Mononuclear cell (primary cell): ENCODE measurements around the gene PPFIBP1. TPM values are rescaled to one million over a fixed set of nuclear protein-coding genes. Genes with fewer than 3 reads are reported as not detected.
"Not testable (repeated sequence)": the region's sequence is repeated elsewhere in the genome, so short reads cannot be mapped to it uniquely, and the experiment has no call there.

Experiments
- H3K27me3 ChIP-seq: 2 replicates; pipeline ENCODE4 v1.6.0; 2011; ENCODE audit warnings: low read length, control low read depth; ENCODE audit not compliant: insufficient read depth
- H3K4me1 ChIP-seq: 2 replicates; pipeline ENCODE4 v1.5.1; 2011; ENCODE audit warnings: mild to moderate bottlenecking, low read length, control low read depth; ENCODE audit not compliant: insufficient read depth
- H3K4me3 ChIP-seq: 2 replicates; pipeline ENCODE4 v1.5.1; 2011; ENCODE audit warnings: mild to moderate bottlenecking, low read length, moderate library complexity
- H3K9me3 ChIP-seq: 2 replicates; pipeline ENCODE4 v1.5.1; 2011; ENCODE audit warnings: low read depth, mild to moderate bottlenecking, control low read depth, low read length
- total RNA-seq: library from RNA; depleted of rRNA; stranded (reverse); fragments of >200 nt; gene quantifications from one replicate; pipeline ENCODE4 v1.2.3, GENCODE V29; 2012

Gene PPFIBP1
- total RNA-seq, 1 donor: 3.0 TPM

GRCh38 chr12:27627123-27627852, 103.3 kb downstream of the PPFIBP1 start:
- H3K27me3 ChIP-seq: no peaks in the 10 kb centered on the region
- H3K9me3 ChIP-seq: no peaks in the 10 kb centered on the region
- no peak overlapping the region for H3K4me3 ChIP-seq
- H3K4me1 ChIP-seq: no peaks in the 10 kb centered on the region

- H3K27me3 ChIP-seq, H3K9me3 ChIP-seq, H3K4me3 ChIP-seq, H3K4me1 ChIP-seq: not testable (repeated sequence)
Measured at GRCh38 chr12:27627853-27628469, 104.0 kb downstream of the PPFIBP1 start.

- H3K4me3 ChIP-seq, H3K4me1 ChIP-seq: not testable (repeated sequence)
Measured at GRCh38 chr12:27630219-27630618, 106.2 kb downstream of the PPFIBP1 start.

GRCh38 chr12:27631365-27631764, 107.4 kb downstream of the PPFIBP1 start:
- H3K4me3 ChIP-seq: no peak overlapping the region
- H3K4me1 ChIP-seq: no peaks in the 10 kb centered on the region
- no peaks in the 10 kb centered on the region for H3K9me3 ChIP-seq

More at GRCh38 chr12:27630219-27630618, 106.2 kb downstream of the PPFIBP1 start:
- not testable (repeated sequence) for H3K9me3 ChIP-seq, H3K27me3 ChIP-seq

GRCh38 chr12:27631813-27632491, 107.9 kb downstream of the PPFIBP1 start:
- no peaks in the 10 kb centered on the region for H3K9me3 ChIP-seq
- H3K4me1 ChIP-seq: no peaks in the 10 kb centered on the region
- no peak overlapping the region for H3K4me3 ChIP-seq
- H3K27me3 ChIP-seq: no peaks in the 10 kb centered on the region

More at GRCh38 chr12:27631365-27631764, 107.4 kb downstream of the PPFIBP1 start:
- H3K27me3 ChIP-seq: no peaks in the 10 kb centered on the region

GRCh38 chr12:27635349-27635972, 111.5 kb downstream of the PPFIBP1 start:
- Histone ChIP-seq H3K4me3 (no peak overlapping the region), H3K9me3 (no peaks in the 10 kb centered on the region), H3K4me1 (no peaks in the 10 kb centered on the region), H3K27me3 (no peaks in the 10 kb centered on the region)

- not testable (repeated sequence) for H3K4me1 ChIP-seq, H3K9me3 ChIP-seq, H3K27me3 ChIP-seq, H3K4me3 ChIP-seq
Measured at GRCh38 chr12:27636569-27636968, 112.6 kb downstream of the PPFIBP1 start.

- Histone ChIP-seq H3K9me3 (no peaks in the 10 kb centered on the region), H3K4me3 (no peak overlapping the region), H3K4me1 (no peaks in the 10 kb centered on the region), H3K27me3 (no peaks in the 10 kb centered on the region)
Measured at GRCh38 chr12:27637524-27637923, 113.5 kb downstream of the PPFIBP1 start.

- Histone ChIP-seq H3K4me3 (no peak overlapping the region), H3K4me1 (no peaks in the 10 kb centered on the region), H3K9me3 (no peaks in the 10 kb centered on the region), H3K27me3 (no peaks in the 10 kb centered on the region)
Measured at GRCh38 chr12:27639265-27639664, 115.3 kb downstream of the PPFIBP1 start.

GRCh38 chr12:27640566-27641200, 116.7 kb downstream of the PPFIBP1 start:
- H3K4me3 ChIP-seq, H3K27me3 ChIP-seq, H3K4me1 ChIP-seq, H3K9me3 ChIP-seq: not testable (repeated sequence)

- not testable (repeated sequence) for H3K4me3 ChIP-seq, H3K4me1 ChIP-seq, H3K9me3 ChIP-seq, H3K27me3 ChIP-seq
Measured at GRCh38 chr12:27642361-27642760, 118.4 kb downstream of the PPFIBP1 start.

- not testable (repeated sequence) for H3K4me1 ChIP-seq, H3K27me3 ChIP-seq
Measured at GRCh38 chr12:27642892-27643291, 118.9 kb downstream of the PPFIBP1 start.

GRCh38 chr12:27644158-27644845, 120.3 kb downstream of the PPFIBP1 start:
- H3K4me1 ChIP-seq: no peaks in the 10 kb centered on the region
- H3K4me3 ChIP-seq: no peak overlapping the region
- H3K9me3 ChIP-seq: no peaks in the 10 kb centered on the region
- no peaks in the 10 kb centered on the region for H3K27me3 ChIP-seq

More at GRCh38 chr12:27642892-27643291, 118.9 kb downstream of the PPFIBP1 start:
- H3K4me3 ChIP-seq, H3K9me3 ChIP-seq: not testable (repeated sequence)

- Histone ChIP-seq H3K27me3 (no peaks in the 10 kb centered on the region), H3K4me1 (no peaks in the 10 kb centered on the region), H3K9me3 (no peaks in the 10 kb centered on the region), H3K4me3 (no peak overlapping the region)
Measured at GRCh38 chr12:27645671-27646070, 121.7 kb downstream of the PPFIBP1 start.
